ENCODE measurements around the gene DECR2. TPM values are rescaled to one million over a fixed set of nuclear protein-coding genes. Genes with fewer than 3 reads are reported as not detected.
A peak's percentile ranks its signal among the peaks of the same experiment; 100 is the strongest.
"Not testable (repeated sequence)": the region's sequence is repeated elsewhere in the genome, so short reads cannot be mapped to it uniquely, and the experiment has no call there.

The DECR2 gene
- total and polyA plus RNA-seq, 9 of the 15 experiments (the other 6 are each of a cell fraction or from before 2014, with no cell fraction given), result 1.0 to 31.9 (median 10.3) TPM

- TF ChIP-seq UBTF (IDR thresholded peaks at IDR 0.05; ENCODE audit: borderline replicate concordance in 1 of 2, low read depth in 2 of 2, low read length in 2 of 2), result 0 out of 4 replicates have a peak, but pooled peaks of 1 of the 2 experiments have one; percentile 25
- peak; percentile 69 for TF ChIP-seq CBFA2T2 (conservative IDR thresholded peaks at IDR 0.05)
- 0 out of 2 replicates have a peak, but pooled peaks have one; percentile 40 for TF ChIP-seq SMARCE1 (IDR thresholded peaks at IDR 0.05)
- TF ChIP-seq E2F1 (CRISPR knock-in tag; IDR thresholded peaks at IDR 0.05), result 0 out of 2 replicates have a peak, but pooled peaks have one; percentile 22
- not testable (repeated sequence) for TF ChIP-seq REST (IDR thresholded peaks at IDR 0.05; ENCODE audit: borderline replicate concordance); MYC (CRISPR knock-in tag; IDR thresholded peaks at IDR 0.05; ENCODE audit: borderline replicate concordance, low read depth)
- peak; percentile 51 for TF ChIP-seq REST (CRISPR knock-in tag; IDR thresholded peaks at IDR 0.05; ENCODE audit: low read depth)
- 0 out of 2 replicates have a peak, but pooled peaks have one; percentile 69 for TF ChIP-seq HBP1 (CRISPR knock-in tag; IDR thresholded peaks at IDR 0.05)
- peak; percentile 52; the same call in 1 of the 2 replicates for TF ChIP-seq SMARCA4 (IDR thresholded peaks at IDR 0.05)
- TF ChIP-seq MEIS2 (IDR thresholded peaks at IDR 0.05; ENCODE audit: partially characterized antibody), result peak; percentile 15
- TF ChIP-seq DMBX1 (CRISPR knock-in tag; IDR thresholded peaks at IDR 0.05; ENCODE audit: borderline replicate concordance), result peak; percentile 17; the same call in 1 of the 2 replicates
- peak; percentile 51 for TF ChIP-seq L3MBTL2 (IDR thresholded peaks at IDR 0.05)
- TF ChIP-seq MYC (IDR thresholded peaks at IDR 0.05; ENCODE audit: low read depth, low read length), result peak; percentile 50; the same call in 1 of the 2 replicates
Observed at GRCh38 chr16:387761-388666, 13.7 kb upstream of the DECR2 start (continued).

Measured in K562 (cell line).